Kidney (tissue), 11 donors: ENCODE measurements around the gene OR4C5. TPM values are rescaled to one million over a fixed set of nuclear protein-coding genes. Genes with fewer than 3 reads are reported as not detected.
"Not testable (repeated sequence)": the region's sequence is repeated elsewhere in the genome, so short reads cannot be mapped to it uniquely, and the experiment has no call there.

Source experiments
- DNase-seq, 5 donors: peaks; one replicate each; pipeline ENCODE4 v3.0.0-alpha.2; 2013 to 2020
- FAIRE-seq: peaks from 2 replicates; lab custom pipeline; 2012; peaks lifted over from hg19 to GRCh38; lab: Jason Lieb, UNC
- H3K27ac ChIP-seq, 2 donors: one replicate each; pipeline ENCODE4 v1.7.0; 2013; ENCODE audit warnings: low read depth in 2 of 2, low read length in 2 of 2, inconsistent platforms in 1 of 2
- H3K27me3 ChIP-seq: one replicate; pipeline ENCODE4 v1.7.1; 2013; ENCODE audit warnings: low read length, inconsistent platforms; ENCODE audit not compliant: control insufficient read depth, insufficient read depth
- H3K36me3 ChIP-seq, 3 donors: one replicate each; pipeline versions ENCODE4 v1.7.0 to v1.7.1; 2013; ENCODE audit warnings: low read length in 3 of 3, control low read depth in 1 of 3, inconsistent platforms in 1 of 3; ENCODE audit not compliant: insufficient read depth in 3 of 3, control insufficient read depth in 2 of 3
- H3K4me1 ChIP-seq, 3 donors: one replicate each; pipeline versions ENCODE4 v1.7.0 to v1.7.1; 2013; ENCODE audit warnings: low read length in 3 of 3, inconsistent platforms in 1 of 3, low read depth in 1 of 3; ENCODE audit not compliant: control insufficient read depth in 2 of 3, insufficient read depth in 2 of 3
- H3K4me3 ChIP-seq, 3 donors: one replicate each; pipeline versions ENCODE4 v1.7.0 to v1.8.1; 2013; ENCODE audit warnings: low read length in 3 of 3, control low read depth in 1 of 3, inconsistent platforms in 1 of 3
- H3K9ac ChIP-seq, 3 donors: one replicate each; pipeline versions ENCODE4 v1.7.0 to v1.7.1; 2013; ENCODE audit warnings: low read length in 3 of 3, control low read depth in 1 of 3, inconsistent platforms in 1 of 3
- H3K9me3 ChIP-seq, 3 donors: one replicate each; pipeline versions ENCODE4 v1.7.0 to v1.7.1; 2013; ENCODE audit warnings: low read length in 3 of 3, control low read depth in 1 of 3, inconsistent platforms in 1 of 3; ENCODE audit not compliant: control insufficient read depth in 2 of 3, insufficient read depth in 1 of 3
- intact Hi-C: fragments of 100-400 bp; cut with DNase I; formaldehyde crosslinking; loops from one replicate; pipeline ENCODE4 v1.11.1; 2022
- polyA plus RNA-seq: library from polyadenylated mRNA; stranded (reverse); fragments of 350-450 nt; fragmentation: Illumina TruSeq; extraction: RNeasy Lipid Tissue Mini Kit (QIAGEN cat#74804); gene quantifications from one replicate; pipeline ENCODE4 v1.2.3, GENCODE V29; 2014; ENCODE audit warnings: low read depth, low replicate concordance; ENCODE audit not compliant: insufficient read depth
- total RNA-seq: library from RNA; stranded (reverse); fragmentation: NEBNext Ultra II Directional; extraction: Animal tissue kit (Norgen Biotek cat#: 25700); gene quantifications from one replicate; pipeline ENCODE4 v1.2.1, GENCODE V29; 2021
- donor health status: control.
- donor health status: control.
- donor health status: DM: yes; HTN: yes; CAD: no.
- donor health status: Normal renal cell carcinoma (clear cell type).

The OR4C5 gene
- total and polyA plus RNA-seq, 2 donors from 2014 or later, result not detected

- H3K4me1 ChIP-seq, DNase-seq, intact Hi-C loops, H3K4me3 ChIP-seq, H3K27me3 ChIP-seq, FAIRE-seq, H3K9ac ChIP-seq, H3K27ac ChIP-seq, H3K36me3 ChIP-seq, H3K9me3 ChIP-seq: not testable (repeated sequence)
Measured at GRCh38 chr11:48319813-48320212, 46.5 kb downstream of the OR4C5 start.

Other genes starting within 250 kb of the OR4C5 start
- not detected for gene OR4B1, start 149.7 kb downstream of the OR4C5 start, total RNA-seq
- gene OR4B1, start 149.7 kb downstream of the OR4C5 start, polyA plus RNA-seq, result not detected
- gene OR4X2, start 121.4 kb downstream of the OR4C5 start, total RNA-seq, result not detected
- gene OR4X2, start 121.4 kb downstream of the OR4C5 start, polyA plus RNA-seq, result not detected
- not detected for gene OR4X1, start 102.6 kb downstream of the OR4C5 start, total RNA-seq
- gene OR4X1, start 102.6 kb downstream of the OR4C5 start, polyA plus RNA-seq, result not detected
- gene OR4S1, start 60.2 kb downstream of the OR4C5 start, total RNA-seq, result not detected
- gene OR4S1, start 60.2 kb downstream of the OR4C5 start, polyA plus RNA-seq, result not detected
- not detected for gene OR4C3, start 41.5 kb downstream of the OR4C5 start, total RNA-seq
- not detected for gene OR4C3, start 41.5 kb downstream of the OR4C5 start, polyA plus RNA-seq
- gene OR4A47, start 122.3 kb upstream of the OR4C5 start, total RNA-seq, result not detected
- not detected for gene OR4A47, start 122.3 kb upstream of the OR4C5 start, polyA plus RNA-seq